ENCODE results near the gene DTX4. TPM values are rescaled to one million over a fixed set of nuclear protein-coding genes. Genes with fewer than 3 reads are reported as not detected.

The DTX4 gene
- total and polyA plus RNA-seq, 3 experiments from 2014 or later, result 0.24 to 0.98 (median 0.38) TPM

DNA sequence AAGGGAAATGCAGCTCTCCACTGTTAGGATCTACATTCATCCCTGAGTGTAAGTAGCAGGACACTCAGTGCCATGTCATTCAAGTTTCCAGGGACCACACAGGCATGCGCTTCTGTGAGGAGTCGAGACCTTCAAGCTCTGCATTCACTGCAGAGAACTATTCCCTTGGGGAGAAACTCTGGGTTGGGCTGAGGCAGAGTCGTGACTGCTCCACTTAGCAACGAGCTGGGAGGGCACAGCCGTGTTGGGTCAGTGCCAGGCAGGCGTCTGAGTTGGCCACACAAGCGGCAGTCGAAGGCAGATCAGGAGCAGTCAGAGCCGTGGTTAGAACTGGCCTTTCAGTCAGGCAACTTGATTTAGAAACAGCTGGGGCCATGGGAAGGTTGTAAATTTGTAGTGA, 26.1 kb downstream of the DTX4 start:
- Mint-ChIP-seq H3K9me3 (no peaks in the 10 kb centered on the region), H3K27ac (no peak overlapping the region), H3K4me1 (peaks cover 0 to 7% (median 0%) of the 10 kb centered on the region in 3 donors), H3K36me3 (peaks cover 2 to 13% (median 3%) of the 10 kb centered on the region in 3 donors), H3K4me3 (no peak overlapping the region), H3K27me3 (no peaks in the 10 kb centered on the region)
- ChIA-PET CTCF (interaction anchor here (1.4 to 1.6 kb wide), 2 partner anchors 12 to 27 kb away, joined by 4 to 5 read pairs; partner anchors contain the start of gene DTX4), POLR2A (no interaction called here)
- Histone ChIP-seq H3K4me3 (ENCODE audit: low read length) (no peak overlapping the region), H3K4me1 (ENCODE audit: insufficient read depth, low read length) (no peaks in the 10 kb centered on the region), H3K27ac (ENCODE audit: low read depth, low read length) (no peak overlapping the region), H3K9me3 (ENCODE audit: low read length) (no peaks in the 10 kb centered on the region), H3K27me3 (ENCODE audit: insufficient read depth, low read length, poor library complexity, severe bottlenecking) (no peaks in the 10 kb centered on the region), H3K36me3 (ENCODE audit: insufficient read depth, low read length) (no peaks in the 10 kb centered on the region)
- no peak for DNase-seq

- Histone ChIP-seq H3K27ac (ENCODE audit: low read depth, low read length) (no peak overlapping the region), H3K9me3 (ENCODE audit: low read length) (no peaks in the 10 kb centered on the region), H3K27me3 (ENCODE audit: insufficient read depth, low read length, poor library complexity, severe bottlenecking) (no peaks in the 10 kb centered on the region), H3K36me3 (ENCODE audit: insufficient read depth, low read length) (no peaks in the 10 kb centered on the region), H3K4me3 (ENCODE audit: low read length) (no peak overlapping the region), H3K4me1 (ENCODE audit: insufficient read depth, low read length) (no peaks in the 10 kb centered on the region)
- no peak for DNase-seq
- Mint-ChIP-seq H3K36me3 (peaks cover 2 to 13% (median 3%) of the 10 kb centered on the region in 3 donors), H3K27me3 (no peaks in the 10 kb centered on the region), H3K4me1 (peaks cover 0 to 7% (median 0%) of the 10 kb centered on the region in 3 donors), H3K4me3 (no peak overlapping the region), H3K27ac (peak overlapping the region in 1 of 8 donors; percentile 5), H3K9me3 (no peaks in the 10 kb centered on the region)
- POLR2A ChIA-PET, result no interaction called here
- CTCF ChIA-PET, result interaction anchor here (1.4 to 1.6 kb wide), 2 partner anchors 12 to 27 kb away, joined by 4 to 5 read pairs; partner anchors contain the start of gene DTX4
Measured at GRCh38 chr11:59198726-59199125, 26.8 kb downstream of the DTX4 start.

DNA sequence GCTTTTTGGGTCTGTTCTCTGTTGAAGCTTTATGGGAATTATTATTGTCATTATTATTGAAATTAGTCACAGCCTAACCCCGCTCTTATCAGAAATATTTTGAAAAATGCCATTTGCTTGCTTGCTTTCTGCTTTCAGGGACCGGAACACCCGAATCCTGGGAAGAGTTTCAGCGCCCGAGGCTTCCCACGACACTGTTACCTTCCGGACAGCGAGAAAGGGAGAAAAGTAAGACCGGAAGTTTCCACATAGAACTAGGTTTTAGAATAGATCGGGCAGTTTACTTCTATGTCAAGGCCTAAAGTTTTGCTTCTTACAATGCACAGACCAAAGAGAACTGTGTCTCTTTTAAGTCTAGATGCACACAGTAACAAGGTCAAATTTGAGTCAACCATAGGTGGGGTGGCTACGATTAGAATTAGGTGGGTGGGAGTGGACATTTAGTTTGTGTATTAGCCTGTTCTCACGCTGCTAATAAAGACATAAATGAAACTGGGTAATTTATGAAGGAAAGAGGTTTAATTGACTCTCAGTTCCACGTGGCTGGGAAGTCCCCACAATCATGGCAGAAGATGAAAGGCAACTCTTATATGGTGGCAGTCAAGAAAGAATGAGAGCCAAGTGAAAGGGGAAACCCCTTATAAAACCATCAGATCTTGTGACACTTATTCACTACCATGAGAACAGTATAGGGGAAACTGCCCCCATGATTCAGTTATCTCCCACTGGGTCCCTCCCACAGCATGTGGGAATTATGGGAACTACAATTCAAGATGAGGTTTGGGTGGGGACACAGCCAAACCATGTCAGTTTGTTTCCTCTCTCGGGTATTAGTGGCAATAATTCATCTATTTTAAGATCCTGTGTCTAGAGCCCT, 27.9 kb downstream of the DTX4 start:
- H3K9me3 ChIP-seq (ENCODE audit: low read length), result no peaks in the 10 kb centered on the region
- no peak overlapping the region for H3K27ac ChIP-seq (ENCODE audit: low read depth, low read length)
- no peak for DNase-seq
- no peaks in the 10 kb centered on the region for H3K27me3 Mint-ChIP-seq
- H3K4me1 ChIP-seq (ENCODE audit: insufficient read depth, low read length), result no peaks in the 10 kb centered on the region
- no peaks in the 10 kb centered on the region for H3K9me3 Mint-ChIP-seq
- peaks cover 0 to 7% (median 0%) of the 10 kb centered on the region in 3 donors for H3K4me1 Mint-ChIP-seq
- H3K4me3 ChIP-seq (ENCODE audit: low read length), result no peak overlapping the region
- POLR2A ChIA-PET, result no interaction called here
- H3K4me3 Mint-ChIP-seq, result no peak overlapping the region
- H3K36me3 Mint-ChIP-seq, result peaks cover 2 to 13% (median 3%) of the 10 kb centered on the region in 3 donors
- no peaks in the 10 kb centered on the region for H3K36me3 ChIP-seq (ENCODE audit: insufficient read depth, low read length)
- H3K27me3 ChIP-seq (ENCODE audit: insufficient read depth, low read length, poor library complexity, severe bottlenecking), result no peaks in the 10 kb centered on the region
- CTCF ChIA-PET, result no interaction called here
- H3K27ac Mint-ChIP-seq, result no peak overlapping the region

DNA sequence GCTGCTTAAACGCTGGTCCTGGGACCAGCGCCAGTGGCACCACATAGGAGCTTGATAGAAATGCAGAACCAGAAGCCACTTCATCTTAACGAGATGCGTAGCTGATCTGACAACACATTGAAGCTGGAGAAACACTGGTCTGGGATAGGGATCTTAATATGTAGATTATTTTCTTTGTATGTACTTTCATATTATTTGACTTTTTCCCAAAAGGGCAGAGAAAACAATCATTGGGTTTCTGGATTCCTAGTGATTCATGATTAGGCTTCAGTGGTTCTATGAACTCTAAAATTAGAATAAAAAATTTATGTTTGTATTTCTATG, 28.5 kb downstream of the DTX4 start:
- H3K4me1 ChIP-seq (ENCODE audit: insufficient read depth, low read length), result no peaks in the 10 kb centered on the region
- H3K36me3 Mint-ChIP-seq, result peaks cover under 1 to 12% (median 2%) of the 10 kb centered on the region in 3 donors

DNA sequence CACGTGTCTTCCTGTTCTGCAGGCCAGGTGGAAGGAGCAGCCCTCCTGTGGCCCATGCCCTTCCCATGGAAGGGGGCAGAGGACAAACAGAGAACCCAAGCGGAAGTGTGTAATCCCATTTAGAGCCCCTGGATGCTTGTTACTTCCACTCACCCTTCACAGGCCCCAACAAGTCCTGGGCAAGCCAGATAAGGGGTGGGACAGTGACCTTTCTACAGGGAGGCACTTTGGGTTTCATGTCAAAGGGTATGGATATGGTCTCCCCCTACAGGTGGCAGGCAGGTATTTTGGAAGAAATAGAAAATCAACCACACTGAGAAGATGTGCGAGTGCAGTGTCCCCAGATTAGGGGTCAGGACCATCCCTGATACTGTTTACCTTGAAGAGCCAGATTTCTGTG, 29.4 kb downstream of the DTX4 start:
- Histone ChIP-seq H3K9me3 (ENCODE audit: low read length) (no peaks in the 10 kb centered on the region), H3K27ac (ENCODE audit: low read depth, low read length) (no peak overlapping the region), H3K36me3 (ENCODE audit: insufficient read depth, low read length) (no peaks in the 10 kb centered on the region), H3K4me3 (ENCODE audit: low read length) (no peak overlapping the region), H3K27me3 (ENCODE audit: insufficient read depth, low read length, poor library complexity, severe bottlenecking) (no peaks in the 10 kb centered on the region), H3K4me1 (ENCODE audit: insufficient read depth, low read length) (no peaks in the 10 kb centered on the region)
- no peak overlapping the region for H3K4me3 Mint-ChIP-seq
- CTCF ChIA-PET, result interaction anchor here (1.1 to 4.2 kb wide), 3 partner anchors 14 to 30 kb away, joined by 3 to 19 read pairs (median 13); partner anchors contain the start of gene DTX4
- POLR2A ChIA-PET, result no interaction called here
- H3K36me3 Mint-ChIP-seq, result peaks cover 0 to 10% (median 0%) of the 10 kb centered on the region in 3 donors
- peaks cover 4 to 5% of the 10 kb centered on the region in 2 donors for H3K27me3 Mint-ChIP-seq
- DNase-seq, result no peak
- H3K4me1 Mint-ChIP-seq, result peaks cover 0 to 7% (median 0%) of the 10 kb centered on the region in 3 donors
- H3K27ac Mint-ChIP-seq, result peak overlapping the region in 1 of 8 donors; percentile 24
- no peaks in the 10 kb centered on the region for H3K9me3 Mint-ChIP-seq

More for the DNA sequence above, 28.5 kb downstream of the DTX4 start:
- H3K27ac ChIP-seq (ENCODE audit: low read depth, low read length), result no peak overlapping the region
- Mint-ChIP-seq H3K27ac (no peak overlapping the region), H3K27me3 (no peaks in the 10 kb centered on the region), H3K4me3 (no peak overlapping the region), H3K9me3 (no peaks in the 10 kb centered on the region), H3K4me1 (peaks cover 0 to 7% (median 0%) of the 10 kb centered on the region in 3 donors)
- H3K36me3 ChIP-seq (ENCODE audit: insufficient read depth, low read length), result no peaks in the 10 kb centered on the region
- no peaks in the 10 kb centered on the region for H3K27me3 ChIP-seq (ENCODE audit: insufficient read depth, low read length, poor library complexity, severe bottlenecking)
- no peak overlapping the region for H3K4me3 ChIP-seq (ENCODE audit: low read length)
- CTCF ChIA-PET, result interaction anchor here (4.1 to 4.2 kb wide), 2 partner anchors 15 to 29 kb away, joined by 13 to 19 read pairs; partner anchors contain the start of gene DTX4
- no peaks in the 10 kb centered on the region for H3K9me3 ChIP-seq (ENCODE audit: low read length)
- DNase-seq, result no peak
- POLR2A ChIA-PET, result no interaction called here

- peaks cover 5 to 7% of the 10 kb centered on the region in 2 donors for H3K27me3 Mint-ChIP-seq
- Histone ChIP-seq H3K9me3 (ENCODE audit: low read length) (no peaks in the 10 kb centered on the region), H3K27ac (ENCODE audit: low read depth, low read length) (no peak overlapping the region), H3K4me1 (ENCODE audit: insufficient read depth, low read length) (peaks cover 15% of the 10 kb centered on the region), H3K27me3 (ENCODE audit: insufficient read depth, low read length, poor library complexity, severe bottlenecking) (no peaks in the 10 kb centered on the region), H3K36me3 (ENCODE audit: insufficient read depth, low read length) (no peaks in the 10 kb centered on the region), H3K4me3 (ENCODE audit: low read length) (no peak overlapping the region)
- H3K4me1 Mint-ChIP-seq, result peaks cover 12 to 30% (median 21%) of the 10 kb centered on the region in 3 donors
- no peak for DNase-seq
- no peaks in the 10 kb centered on the region for H3K9me3 Mint-ChIP-seq
- ChIA-PET POLR2A (no interaction called here), CTCF (interaction anchor here (1.5 to 2.9 kb wide), 2 partner anchors 28 to 32 kb away, joined by 4 to 17 read pairs; partner anchors contain the start of gene DTX4)
- H3K27ac Mint-ChIP-seq, result no peak overlapping the region
- no peak overlapping the region for H3K4me3 Mint-ChIP-seq
- peaks cover 0 to 5% (median 0%) of the 10 kb centered on the region in 3 donors for H3K36me3 Mint-ChIP-seq
Measured at GRCh38 chr11:59204746-59205145, 32.8 kb downstream of the DTX4 start.

DNA sequence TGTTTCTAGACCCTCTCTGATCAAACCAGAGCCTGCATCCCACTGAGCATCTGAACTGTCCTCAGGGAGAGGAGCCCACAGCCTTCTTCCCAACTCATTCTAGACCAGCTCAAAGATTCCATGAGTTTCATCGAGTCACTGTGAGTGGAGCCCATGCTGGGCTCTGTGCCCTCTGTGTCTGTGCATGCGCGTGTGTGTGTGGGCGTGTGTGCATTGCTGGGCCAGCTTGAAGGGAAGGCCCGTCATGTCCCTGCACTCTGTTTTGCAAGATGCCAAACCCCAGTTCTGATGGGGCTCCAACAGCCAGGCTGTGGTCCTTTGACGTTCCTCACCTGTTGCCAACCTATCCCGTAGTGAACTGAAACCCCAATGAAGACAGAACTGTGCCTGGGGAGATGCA, 33.7 kb downstream of the DTX4 start:
- peaks cover 11 to 12% of the 10 kb centered on the region in 2 donors for H3K27me3 Mint-ChIP-seq
- H3K4me1 Mint-ChIP-seq, result peaks cover 12 to 24% (median 21%) of the 10 kb centered on the region in 3 donors
- H3K27ac Mint-ChIP-seq, result peak overlapping the region in 1 of 8 donors; percentile 4
- H3K9me3 Mint-ChIP-seq, result no peaks in the 10 kb centered on the region
- H3K4me1 ChIP-seq (ENCODE audit: insufficient read depth, low read length), result peaks cover 15% of the 10 kb centered on the region
- H3K4me3 Mint-ChIP-seq, result no peak overlapping the region
- CTCF ChIA-PET, result interaction anchor here (1.5 to 2.9 kb wide), 2 partner anchors 29 to 33 kb away, joined by 4 to 17 read pairs; partner anchors contain the start of gene DTX4
- no peaks in the 10 kb centered on the region for H3K36me3 ChIP-seq (ENCODE audit: insufficient read depth, low read length)
- DNase-seq, result no peak
- POLR2A ChIA-PET, result no interaction called here
- H3K27ac ChIP-seq (ENCODE audit: low read depth, low read length), result no peak overlapping the region
- H3K9me3 ChIP-seq (ENCODE audit: low read length), result no peaks in the 10 kb centered on the region
- H3K27me3 ChIP-seq (ENCODE audit: insufficient read depth, low read length, poor library complexity, severe bottlenecking), result no peaks in the 10 kb centered on the region
- peaks cover 0 to 5% (median 0%) of the 10 kb centered on the region in 3 donors for H3K36me3 Mint-ChIP-seq
- H3K4me3 ChIP-seq (ENCODE audit: low read length), result no peak overlapping the region

GRCh38 chr11:59206635-59207034, 34.7 kb downstream of the DTX4 start:
- no peak overlapping the region for H3K27ac ChIP-seq (ENCODE audit: low read depth, low read length)
- POLR2A ChIA-PET, result no interaction called here
- H3K4me1 ChIP-seq (ENCODE audit: insufficient read depth, low read length), result peaks cover 15% of the 10 kb centered on the region
- peaks cover 12 to 24% (median 21%) of the 10 kb centered on the region in 3 donors for H3K4me1 Mint-ChIP-seq
- no peak for DNase-seq
- no peaks in the 10 kb centered on the region for H3K9me3 Mint-ChIP-seq
- H3K27me3 ChIP-seq (ENCODE audit: insufficient read depth, low read length, poor library complexity, severe bottlenecking), result no peaks in the 10 kb centered on the region
- no peak overlapping the region for H3K27ac Mint-ChIP-seq
- no peaks in the 10 kb centered on the region for H3K9me3 ChIP-seq (ENCODE audit: low read length)
- CTCF ChIA-PET, result interaction anchor here (0.7 to 2.9 kb wide), 3 partner anchors 14 to 34 kb away, joined by 3 to 17 read pairs (median 5); partner anchors contain the start of gene DTX4
- no peaks in the 10 kb centered on the region for H3K36me3 ChIP-seq (ENCODE audit: insufficient read depth, low read length)
- peaks cover 12 to 13% of the 10 kb centered on the region in 2 donors for H3K27me3 Mint-ChIP-seq
- H3K4me3 Mint-ChIP-seq, result no peak overlapping the region
- H3K4me3 ChIP-seq (ENCODE audit: low read length), result no peak overlapping the region
- peaks cover 0 to 5% (median 0%) of the 10 kb centered on the region in 3 donors for H3K36me3 Mint-ChIP-seq
